ENCODE data around the gene ZNF853.

Gene ZNF853

DNA sequence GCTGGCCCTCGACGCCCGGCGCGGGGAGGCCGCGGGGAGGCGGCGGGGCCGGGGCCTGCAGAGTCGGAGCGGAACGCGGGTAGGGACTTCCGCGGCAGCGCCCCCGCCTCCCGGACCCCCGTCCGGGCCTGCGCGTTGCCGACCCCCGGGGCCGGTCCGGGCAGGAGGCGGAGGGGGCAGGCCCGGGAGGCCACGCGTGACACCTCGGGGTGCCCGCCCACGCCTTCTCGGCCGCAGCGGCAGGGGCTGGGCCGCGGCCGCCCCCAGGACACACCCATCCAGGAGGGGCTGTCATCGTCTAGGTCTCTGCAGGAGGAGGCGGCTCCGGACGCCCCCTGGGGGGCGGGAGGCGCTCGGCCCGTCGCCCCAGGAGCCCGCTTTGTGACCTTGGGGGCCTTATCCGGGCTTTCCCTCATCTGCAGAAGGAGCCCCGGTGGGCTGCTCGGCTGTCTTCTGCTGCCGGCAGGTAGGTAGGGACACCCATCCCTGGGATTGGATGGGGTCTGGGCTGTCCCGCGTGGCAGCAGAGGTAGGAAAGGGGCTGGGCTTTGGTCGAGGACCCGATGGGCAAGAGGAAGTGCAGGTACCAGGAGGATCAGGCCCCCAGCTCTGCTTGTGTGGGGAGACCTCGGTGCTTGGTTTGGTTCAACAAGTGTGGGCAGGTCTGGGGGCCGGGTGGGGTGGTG lies 22.3 kb downstream of the ZNF853 start:
- DNase-seq: no peak

DNA sequence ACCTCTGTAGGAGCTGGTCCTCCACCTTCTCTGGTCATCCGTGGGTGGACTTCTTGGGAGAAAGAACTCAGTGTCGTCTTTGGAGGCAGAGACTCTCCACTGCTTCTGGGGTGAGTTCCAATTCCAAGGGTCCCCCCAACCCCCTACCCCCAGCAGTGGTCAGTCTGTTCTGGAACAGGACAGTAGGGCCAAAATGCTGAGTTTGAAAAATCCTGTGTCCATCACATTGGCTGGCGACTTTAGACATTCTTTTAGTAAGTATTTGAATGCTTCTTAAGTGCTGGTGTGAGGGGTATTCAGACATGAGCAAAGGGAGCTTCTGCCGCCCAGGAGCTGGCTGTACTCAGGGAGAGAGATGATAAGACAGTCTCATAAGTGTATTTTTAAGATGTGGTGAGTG lies 23.6 kb downstream of the ZNF853 start:
- DNase-seq: no peak

DNA sequence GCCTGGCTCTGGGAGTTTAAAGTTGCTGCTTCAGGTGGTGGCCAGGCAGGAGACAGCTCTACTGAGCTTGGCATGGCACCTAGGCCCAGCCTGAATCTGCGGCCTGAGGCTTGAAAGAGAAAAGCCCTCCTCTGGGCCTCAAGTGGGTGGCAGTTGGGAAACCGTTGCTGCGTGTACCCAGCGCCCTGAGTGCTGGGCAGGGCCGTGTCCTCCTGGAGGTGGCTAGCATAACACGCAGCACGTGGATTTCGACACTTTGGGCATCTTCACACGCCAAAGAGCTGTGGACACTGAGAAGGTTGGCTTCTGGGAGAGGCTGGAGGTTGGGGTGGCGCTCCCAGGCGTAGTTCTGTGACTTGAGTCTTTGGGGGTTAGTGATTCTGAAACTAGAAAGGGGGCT lies 24.2 kb downstream of the ZNF853 start:
- no peak for DNase-seq

DNA sequence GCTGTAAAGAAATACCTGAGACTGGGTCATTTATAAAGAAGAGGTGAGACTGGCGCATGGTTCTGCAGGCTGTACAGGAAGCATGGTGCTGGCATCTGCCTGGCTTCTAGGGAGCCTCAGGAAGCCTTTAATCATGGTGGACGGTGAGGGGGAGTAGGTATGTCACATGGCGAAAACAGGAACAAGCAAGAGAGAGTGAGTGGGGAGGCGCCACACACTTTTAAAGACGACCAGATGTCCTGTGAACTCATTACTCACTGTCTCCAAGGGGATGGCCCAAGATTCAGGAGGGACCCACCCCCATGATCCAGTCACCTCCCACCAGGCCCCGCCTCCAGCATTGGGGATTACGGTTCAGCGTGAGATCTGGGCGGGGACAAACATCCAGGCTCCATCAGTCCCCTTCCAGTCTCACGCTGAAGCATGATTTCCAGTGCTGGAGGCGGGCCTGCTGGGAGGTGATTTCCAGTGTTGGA lies 24.9 kb downstream of the ZNF853 start:
- DNase-seq: no peak

DNA sequence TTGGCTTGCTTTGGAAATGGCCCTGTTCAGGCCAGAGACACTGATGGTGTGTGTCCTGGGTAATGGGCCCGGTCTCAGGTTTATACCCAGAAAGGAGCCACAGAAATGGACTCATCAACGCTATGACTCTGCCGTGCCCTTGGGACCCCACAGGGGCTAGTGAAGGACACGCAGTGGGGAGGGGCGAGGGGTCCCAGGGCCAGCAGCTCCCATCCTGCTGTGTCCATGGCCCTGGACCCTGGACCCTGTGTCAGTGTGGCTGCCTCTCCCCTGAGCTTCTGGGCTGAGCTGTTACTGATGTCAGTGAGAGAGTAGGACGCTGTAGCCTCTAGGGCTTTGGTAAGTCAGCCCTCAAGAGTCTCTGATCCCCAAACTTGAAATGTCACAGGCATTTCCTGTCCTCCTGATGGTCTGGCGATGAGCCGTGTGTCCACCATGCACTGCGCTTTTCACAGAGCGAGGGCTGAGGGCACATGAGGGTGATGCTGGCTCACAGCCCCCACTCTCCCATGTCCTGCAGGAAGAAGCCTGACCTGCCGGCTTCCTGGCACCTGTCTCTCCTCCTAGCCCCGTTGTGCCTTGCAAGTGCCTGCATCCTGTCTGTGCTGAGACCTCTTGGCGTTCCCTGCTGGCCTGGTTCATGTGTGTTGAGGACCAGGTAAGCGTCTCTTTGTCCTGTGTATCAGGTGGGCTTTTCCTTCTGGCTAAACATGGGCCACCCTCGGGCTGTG lies 26.1 kb downstream of the ZNF853 start:
- no peak for DNase-seq

DNA sequence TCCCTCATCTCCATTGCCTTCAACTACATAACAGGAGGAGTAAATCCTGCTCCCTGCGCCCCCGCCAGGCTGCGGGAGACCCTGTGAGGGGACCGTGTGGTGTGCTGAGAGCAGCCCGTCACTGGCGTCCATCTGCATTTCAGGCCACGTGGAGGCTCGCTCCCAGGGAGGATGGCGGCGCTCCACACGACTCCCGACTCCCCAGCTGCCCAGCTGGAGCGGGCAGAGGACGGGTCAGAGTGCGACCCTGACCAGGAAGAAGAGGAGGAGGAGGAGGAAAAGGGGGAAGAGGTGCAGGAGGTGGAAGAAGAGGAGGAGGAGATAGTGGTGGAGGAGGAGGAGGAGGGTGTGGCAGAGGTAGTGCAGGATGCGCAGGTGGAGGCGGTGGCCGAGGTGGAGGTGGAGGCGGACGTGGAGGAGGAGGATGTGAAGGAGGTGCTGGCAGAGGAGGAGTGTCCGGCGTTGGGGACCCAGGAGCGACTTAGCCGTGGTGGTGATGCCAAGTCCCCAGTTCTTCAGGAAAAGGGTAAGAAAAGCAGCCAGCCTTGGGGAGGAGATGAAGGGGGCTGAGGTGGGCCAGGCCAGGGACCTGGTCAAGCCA lies 26.9 kb downstream of the ZNF853 start:
- DNase-seq: no peak

DNA sequence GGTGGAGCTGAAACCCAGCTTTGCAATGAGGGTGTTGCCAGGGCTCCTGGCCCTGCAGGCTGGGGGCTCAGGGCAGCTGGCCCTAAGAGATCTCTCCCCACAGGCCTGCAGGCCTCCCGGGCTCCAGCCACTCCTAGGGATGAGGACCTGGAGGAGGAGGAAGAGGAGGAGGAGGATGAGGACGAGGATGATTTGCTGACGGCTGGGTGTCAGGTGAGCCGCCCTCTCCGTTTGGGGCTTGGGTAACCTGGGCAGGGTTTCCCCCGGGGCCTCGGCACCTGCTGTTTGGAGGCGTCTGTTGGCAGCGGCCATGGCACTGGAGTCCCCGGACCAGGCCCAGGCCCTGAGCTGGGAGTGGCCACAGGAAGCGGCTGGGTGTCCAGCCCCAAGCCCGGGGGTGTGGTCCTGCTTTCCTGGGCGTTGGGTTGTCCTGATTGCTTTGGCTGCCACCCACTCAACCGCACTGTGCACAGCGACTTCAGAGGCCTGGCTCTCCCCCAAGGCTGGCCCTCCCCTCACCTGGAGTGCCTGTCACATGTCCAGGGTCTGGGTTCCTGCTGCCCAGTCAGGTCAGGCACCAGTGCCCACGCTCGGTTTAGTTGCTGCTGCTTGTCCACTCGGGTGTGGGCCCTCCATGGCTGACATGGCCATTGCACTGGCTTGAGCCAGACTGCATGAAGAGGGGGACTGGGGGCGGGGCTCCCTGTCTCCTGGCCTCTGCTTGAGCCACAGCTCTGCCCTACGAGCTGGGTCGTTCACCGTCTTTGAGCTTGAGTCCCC lies 27.6 kb downstream of the ZNF853 start:
- no peak for DNase-seq

DNA sequence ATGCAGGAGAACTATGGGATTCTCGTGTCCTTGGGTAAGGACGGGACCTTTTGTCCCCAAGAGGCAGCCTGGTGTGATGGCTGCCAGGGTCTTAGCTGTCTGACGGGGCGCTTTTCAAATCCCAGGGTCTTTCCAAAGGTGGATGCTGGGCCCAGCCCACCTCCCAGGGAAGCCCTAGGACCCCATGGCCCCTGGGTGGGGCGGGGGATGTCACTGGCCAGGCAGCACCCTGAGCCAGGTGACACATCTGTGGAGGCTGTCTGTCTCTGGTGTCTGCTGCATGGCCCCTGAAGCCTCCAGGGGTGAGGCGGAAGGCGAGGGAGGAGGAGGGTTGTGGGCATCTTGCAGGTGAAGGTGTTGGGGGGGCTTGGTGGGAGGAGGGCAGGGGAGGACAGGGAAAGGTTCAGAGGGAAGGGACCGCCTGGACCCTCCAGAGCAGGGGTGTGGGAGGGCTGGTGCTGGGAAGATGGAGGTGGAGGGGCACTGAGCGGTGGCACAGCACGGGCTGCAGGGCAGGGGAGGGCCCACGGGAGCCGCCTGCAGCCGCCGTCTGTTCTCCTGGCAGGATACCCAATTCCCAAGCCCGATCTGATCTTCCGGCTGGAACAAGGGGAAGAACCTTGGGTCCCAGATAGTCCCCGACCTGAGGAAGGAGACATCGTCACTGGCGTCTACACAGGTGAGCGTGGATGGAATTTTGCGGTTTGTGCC lies 28.7 kb downstream of the ZNF853 start:
- DNase-seq: no peak

DNA sequence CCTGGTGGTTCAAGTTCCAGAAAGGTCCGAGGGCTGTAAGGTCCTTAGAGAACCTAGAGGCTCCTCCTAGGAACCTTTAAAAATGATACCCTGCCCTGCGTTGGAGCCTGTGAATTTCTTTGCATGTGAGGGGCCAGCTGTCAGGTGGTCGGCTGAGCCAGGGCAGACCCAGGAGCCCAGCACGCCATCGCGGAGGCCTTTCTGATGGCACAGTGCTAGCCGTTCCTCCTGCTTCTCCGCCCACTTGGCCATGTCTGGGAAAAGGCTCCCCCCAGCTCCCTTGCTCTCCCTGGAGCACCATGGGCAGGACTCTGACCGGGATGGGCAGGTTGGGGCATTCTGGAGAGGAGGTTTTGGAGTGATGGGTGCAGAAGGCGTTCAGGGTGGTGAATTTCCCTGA lies 29.3 kb downstream of the ZNF853 start:
- no peak for DNase-seq

DNA sequence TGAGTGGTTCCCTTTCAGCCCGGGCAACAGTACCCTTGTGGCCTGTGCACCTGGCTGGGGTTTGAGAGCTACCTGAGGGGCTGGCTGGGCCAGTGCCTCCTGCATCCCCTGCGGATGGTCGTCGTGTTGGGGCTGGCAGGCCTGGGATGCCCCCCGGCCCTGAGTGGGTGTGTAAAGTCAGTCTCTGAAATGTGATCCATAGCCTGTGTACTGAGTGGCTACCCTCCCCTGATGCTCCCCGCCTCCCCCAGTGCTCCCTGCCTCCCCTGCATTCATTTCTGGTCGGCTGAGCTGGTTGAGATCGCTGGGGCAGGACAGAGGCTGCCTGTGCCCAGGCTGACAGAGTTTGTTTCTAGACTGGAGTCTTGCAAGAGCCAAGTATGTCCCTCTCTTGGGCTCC lies 31.1 kb downstream of the ZNF853 start:
- DNase-seq: no peak

DNA sequence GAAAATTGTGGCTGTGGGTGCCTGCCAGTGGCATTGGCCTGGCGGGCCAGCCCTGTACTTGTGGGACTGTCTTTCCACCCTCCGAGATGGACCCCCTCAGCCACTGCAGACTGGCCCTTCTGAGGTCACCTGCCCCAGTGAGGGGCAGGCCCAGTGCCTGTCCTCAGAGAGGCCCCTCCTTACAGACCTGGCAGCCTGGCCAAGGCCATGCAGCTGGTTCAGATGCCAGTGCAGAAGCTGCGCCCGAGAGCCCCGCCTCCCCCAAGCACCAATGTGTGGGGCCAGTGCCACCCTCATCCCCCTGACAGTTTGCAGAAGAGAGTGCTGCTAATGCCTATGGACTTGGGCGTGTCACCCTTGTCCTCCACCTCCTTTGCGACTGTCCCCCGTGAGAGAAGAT lies 31.7 kb downstream of the ZNF853 start:
- DNase-seq: no peak

DNA sequence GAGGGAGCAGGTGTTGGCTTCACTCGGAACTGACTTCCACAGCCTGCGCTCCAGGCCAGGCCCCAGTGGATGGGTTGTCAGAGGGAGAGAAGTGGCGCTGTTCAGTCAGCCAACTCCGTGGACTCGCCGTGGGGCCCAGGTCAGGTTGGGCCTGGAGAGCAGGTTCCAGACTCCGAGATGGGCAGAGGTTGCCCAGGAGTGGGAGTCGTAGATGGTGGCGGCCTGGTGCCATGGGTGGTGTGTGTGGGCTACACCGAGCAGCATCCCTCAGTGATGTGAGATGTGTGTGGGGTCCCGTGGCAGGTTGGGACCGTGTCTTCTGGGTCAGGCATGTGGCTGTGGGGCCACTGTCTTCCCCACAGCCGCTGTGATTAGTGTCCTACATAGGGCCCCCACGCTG lies 32.1 kb downstream of the ZNF853 start:
- no peak for DNase-seq

DNA sequence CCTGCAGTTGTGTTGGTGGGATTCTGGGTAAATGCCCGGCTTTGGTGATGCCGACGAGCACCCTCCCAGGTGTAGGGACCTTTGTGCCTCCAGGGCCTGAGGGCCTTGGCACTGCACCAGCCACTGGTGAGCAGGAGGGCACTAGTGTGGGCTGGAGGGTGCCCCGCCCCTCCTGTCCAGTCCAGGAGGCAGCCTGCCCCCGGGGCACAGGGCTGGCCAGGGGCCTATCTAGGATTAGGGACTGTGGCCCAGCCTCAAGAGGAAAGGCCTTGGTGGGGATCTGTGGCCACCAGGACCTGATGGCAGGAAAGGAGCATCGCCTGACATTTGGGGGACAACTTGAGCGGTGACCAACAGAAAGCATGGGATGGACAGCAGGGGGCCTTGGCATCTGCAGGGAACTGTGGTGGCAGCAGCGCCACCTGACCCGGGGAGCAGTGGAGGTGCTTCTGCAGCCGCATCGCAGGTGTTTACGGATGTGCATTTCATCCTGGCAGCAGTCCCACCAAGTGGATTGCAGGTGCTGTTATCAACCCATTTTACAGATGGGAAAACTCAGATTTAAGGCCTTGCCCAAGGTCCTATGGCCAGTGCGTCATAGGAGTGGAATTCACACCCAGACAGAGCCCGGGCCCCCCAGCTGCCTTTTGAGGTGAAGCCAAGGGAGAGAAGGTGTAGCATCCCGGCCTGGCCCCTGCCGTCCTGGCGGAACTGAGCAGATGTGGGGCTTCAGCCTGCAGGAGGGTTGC lies 32.8 kb downstream of the ZNF853 start:
- DNase-seq: no peak

DNA sequence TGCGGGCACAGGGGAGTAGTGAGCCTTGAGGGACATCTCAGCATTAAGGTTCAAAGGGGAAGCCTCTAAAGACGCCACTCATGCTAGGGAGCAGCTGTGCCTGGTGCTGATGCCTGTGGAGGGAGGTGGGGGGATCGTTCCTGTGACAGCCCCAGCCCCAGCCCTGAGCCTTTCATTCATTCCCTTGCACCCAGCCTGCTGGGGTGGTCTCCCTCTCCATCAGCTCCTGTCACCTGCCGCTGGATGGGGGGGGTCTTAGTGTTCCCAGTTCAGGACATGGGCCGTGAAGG lies 33.4 kb downstream of the ZNF853 start:
- DNase-seq: no peak

DNA sequence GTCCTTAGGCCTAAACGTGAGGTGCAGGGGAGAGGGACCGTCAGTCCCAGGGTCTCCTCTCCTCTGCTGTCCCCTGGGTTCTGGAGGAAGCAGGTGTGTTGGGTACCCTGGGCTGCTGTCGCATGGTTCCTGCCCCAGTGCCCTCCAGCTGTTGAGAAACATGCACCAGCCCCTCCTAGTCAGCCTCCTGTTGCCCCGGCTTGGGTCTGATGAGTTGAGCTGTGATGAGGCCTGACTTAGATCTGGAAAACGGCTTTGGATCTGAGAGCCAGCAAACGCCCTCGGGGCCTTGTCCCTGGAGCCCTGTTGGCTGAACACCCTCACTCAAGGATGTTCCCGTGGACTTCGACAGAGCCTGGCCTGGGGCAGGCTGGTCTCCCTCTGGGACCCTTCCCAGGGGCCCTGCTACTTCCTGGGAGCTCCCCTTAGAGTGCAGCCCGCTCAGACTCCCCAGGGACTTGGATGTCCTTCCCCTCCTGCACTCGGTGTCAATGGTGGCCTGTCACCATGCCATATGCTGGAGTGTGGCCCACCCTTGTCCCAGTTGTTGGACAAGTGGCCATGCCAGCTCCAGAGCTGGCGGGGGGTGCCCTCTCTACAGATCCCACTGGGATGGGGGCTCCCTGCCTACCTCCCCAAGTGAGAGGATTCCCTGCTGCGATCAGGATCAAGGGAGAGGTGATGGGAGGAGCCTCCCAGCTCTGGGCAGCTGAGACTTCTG lies 34.0 kb downstream of the ZNF853 start:
- DNase-seq: no peak

DNA sequence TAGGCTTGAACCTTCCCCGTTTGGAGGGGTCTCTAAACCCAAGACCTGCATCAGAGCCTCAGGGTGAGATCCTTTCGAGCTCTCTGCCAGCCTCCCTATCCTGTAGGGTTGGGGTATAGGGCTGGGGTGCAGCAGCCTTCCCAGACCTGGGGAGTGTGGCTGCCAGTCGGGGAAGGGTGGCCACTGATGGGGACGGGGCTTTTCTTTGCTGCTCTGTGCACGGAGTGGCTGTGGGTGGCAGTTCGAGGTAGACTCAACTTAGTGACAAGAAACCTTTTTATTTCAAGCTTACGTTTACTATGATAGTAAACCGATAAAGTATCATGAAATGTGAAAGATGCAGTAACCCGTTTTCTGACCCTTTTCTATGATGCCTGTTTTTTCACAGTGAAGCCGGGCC lies 34.7 kb downstream of the ZNF853 start:
- DNase-seq: no peak

DNA sequence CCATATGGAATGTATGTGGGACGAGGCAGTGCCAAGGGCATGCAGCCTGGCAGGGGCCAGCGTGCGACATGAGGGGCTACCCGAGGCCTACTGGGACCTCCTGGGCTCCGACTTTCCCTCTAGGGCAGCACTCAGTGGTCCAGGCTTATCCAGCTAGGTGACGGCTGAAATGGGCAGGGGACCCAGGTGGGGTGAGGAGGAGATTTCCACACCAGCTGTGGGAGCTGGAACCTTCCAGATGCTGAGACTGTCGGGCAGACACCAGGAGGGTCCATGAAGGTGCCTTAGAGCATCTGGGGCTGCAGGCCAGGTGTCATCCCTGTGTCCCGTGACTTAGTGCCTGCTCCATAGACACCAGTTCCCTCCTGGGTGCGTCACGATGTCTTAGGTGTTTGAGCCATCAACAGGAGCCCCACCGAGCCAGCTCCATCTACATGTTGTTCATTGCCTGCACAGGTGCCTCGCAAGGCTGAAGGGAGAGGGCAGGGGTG lies 35.2 kb downstream of the ZNF853 start:
- DNase-seq: no peak

DNA sequence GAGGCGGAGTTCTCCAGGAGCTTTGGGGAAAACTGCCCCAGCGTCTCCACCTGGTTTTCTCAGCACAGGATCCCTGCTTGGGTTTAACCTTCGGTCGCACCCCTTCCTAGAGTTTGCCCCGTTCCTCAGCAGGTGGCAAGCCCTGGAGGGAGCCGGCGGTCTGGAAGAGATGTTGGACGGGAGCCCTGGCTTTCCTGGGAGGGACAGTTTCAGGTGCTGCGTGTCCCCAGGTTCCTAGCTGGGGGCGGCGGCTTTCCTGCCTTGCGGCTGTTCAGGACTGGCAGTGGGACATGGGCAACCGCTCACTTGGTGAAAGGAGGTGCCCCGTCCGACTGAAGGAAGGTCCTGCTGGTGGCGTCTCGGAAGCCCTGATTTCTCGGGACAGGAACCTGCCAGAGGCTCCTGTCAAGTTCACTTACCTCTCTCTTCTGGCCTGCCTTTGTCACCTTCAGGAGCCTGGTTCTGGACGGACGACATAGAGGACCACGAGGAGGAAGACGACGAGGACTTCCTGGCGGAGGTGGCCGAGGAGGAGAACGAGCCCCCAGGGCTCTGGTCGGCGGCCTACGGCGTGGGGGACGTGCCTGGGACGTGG lies 36.5 kb downstream of the ZNF853 start:
- no peak for DNase-seq

DNA sequence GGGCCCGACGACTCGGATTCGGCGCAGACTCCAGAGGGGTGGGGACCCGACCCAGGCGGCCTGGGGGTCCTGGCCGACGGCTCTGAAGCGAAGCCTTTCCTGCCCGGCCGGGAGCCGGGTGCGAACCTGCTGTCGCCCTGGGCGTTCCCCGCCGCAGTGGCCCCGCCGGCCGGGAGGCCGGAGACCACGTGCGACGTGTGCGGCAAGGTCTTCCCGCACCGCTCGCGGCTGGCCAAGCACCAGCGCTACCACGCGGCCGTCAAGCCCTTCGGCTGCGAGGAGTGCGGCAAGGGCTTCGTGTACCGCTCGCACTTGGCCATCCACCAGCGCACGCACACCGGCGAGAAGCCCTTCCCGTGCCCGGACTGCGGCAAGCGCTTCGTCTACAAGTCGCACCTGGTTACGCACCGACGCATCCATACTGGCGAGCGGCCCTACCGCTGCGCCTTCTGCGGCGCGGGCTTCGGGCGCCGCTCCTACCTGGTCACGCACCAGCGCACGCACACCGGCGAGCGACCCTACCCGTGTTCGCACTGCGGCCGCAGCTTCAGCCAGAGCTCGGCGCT lies 37.1 kb downstream of the ZNF853 start:
- DNase-seq: no peak

All from NCI-H526 treated with DMSO at 0.1 percent for 48 hours (cell line).